HG03064 (cell line): Measurements from ENCODE around the gene SORT1.
"Not testable (repeated sequence)": the region's sequence is repeated elsewhere in the genome, so short reads cannot be mapped to it uniquely, and the experiment has no call there.

ENCODE experiments used
- ATAC-seq: cut with Tn5 transposase; IDR thresholded peaks from one replicate; pipeline ENCODE4 v1.9.1; 2021; ENCODE audit warnings: low read depth; ENCODE audit not compliant: unreplicated experiment

The SORT1 gene

GRCh38 chr1:109350182-109350581, 47.5 kb downstream of the SORT1 start:
- no peak for ATAC-seq

- ATAC-seq, result no peak
Measured at GRCh38 chr1:109347511-109347910, 50.2 kb downstream of the SORT1 start.

DNA sequence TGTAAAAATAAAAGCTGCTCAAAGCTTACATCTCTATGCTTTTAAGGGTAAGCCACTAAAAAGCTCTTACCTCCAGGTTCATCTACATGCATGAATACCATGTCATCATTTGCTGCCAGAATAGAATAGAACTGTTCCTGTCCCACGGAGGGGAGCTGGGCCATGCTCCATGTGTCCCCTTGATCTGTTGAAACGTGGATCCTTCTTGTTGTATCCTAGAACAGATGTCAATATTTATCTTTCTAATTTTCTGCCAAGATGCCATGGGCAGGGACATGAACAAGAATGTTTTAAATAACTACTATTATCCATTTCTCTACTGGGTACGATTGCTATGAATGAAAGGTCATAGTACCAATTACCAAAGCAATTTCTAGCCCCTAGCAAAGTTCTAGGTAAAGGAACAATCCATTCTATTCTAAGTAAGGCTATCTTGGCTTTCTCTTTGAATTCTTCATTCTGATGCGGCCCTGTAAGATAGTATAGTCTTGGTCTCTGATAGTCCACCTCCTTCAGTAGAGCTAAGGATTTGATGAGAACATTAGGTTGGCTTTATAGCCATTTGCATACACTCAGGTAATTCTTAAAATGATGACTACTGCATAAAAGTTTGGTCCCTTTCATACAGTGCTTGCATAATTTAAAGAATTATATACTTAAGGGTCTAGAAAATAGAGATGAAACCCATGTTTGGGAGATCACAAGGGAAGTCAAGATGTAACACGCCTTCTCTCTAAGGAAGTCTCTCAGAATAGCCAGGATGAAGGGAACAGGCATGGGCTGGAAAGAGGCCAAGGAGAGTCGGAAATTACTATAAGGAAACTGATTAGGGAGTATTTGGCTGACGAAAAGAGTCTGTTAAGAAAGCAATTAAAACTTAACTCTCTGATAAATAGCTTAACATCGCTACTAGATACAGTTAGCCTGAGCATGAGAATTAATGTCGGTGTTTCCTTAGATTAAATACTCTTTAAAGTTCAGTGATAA, 55.5 kb downstream of the SORT1 start:
- ATAC-seq, result no peak

- no peak for ATAC-seq
Measured at GRCh38 chr1:109338608-109339007, 59.1 kb downstream of the SORT1 start.

DNA sequence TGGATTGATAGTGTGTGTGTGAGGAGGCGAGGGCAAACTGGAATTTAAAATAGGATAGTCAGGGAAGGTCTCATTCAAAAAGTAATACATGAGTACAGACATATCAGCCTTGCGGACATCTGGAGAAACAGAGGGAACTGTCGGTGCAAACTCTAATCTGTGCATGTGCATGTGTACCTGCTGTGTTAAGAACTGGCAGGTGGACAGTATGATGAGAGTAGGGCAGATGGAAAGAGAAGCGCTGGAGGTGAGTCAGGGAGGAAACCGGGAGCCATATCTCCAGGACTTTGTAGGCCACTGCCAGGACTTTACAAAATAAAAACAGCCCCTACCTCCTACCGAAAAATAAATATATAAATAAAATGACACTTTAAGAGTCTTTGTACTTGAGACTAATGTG, 59.6 kb downstream of the SORT1 start:
- ATAC-seq, result no peak

DNA sequence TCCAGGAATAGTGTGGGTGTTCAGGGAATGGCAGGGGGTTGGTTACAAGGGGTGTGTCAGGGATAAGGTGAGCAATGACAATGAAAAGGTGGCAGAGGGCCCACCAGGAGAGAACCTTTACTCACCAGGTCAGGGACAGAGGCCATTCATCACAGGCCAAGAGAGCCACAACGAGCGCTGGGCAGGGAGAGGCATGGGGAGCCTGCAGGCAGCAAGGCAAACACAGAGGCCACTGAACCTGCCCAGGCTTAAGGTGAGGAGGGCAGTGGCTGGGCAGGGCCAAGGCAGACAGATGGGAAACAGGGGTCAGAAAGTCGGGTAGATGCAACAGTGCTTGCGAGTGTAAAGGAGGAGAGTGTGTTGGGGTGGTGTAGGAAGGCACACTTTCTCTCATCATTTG, 62.6 kb downstream of the SORT1 start:
- ATAC-seq, result no peak

DNA sequence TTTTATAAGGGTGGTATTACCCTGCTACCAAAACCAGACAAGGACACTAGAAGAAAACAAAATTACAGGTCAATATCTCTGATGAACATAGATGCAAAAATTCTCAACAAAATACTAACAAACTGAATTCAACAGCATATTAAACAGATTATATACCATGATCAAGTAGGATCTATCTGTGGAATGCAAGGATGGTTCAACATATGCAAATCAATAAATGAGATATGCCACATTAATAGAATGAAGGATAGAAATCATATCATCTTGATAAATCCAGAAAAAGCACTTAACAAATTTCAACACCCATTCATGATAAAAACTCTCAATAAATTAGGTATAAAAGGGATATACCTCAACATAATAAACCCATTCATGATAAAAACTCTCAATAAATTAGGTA, 66.6 kb downstream of the SORT1 start:
- ATAC-seq, result no peak

GRCh38 chr1:109327285-109327684, 70.4 kb downstream of the SORT1 start:
- no peak for ATAC-seq

- no peak for ATAC-seq
Measured at GRCh38 chr1:109322974-109323373, 74.7 kb downstream of the SORT1 start.

GRCh38 chr1:109319114-109319513, 78.6 kb downstream of the SORT1 start:
- ATAC-seq, result no peak

GRCh38 chr1:109316506-109316905, 81.2 kb downstream of the SORT1 start:
- ATAC-seq, result no peak

- no peak for ATAC-seq
Measured at GRCh38 chr1:109315288-109315687, 82.4 kb downstream of the SORT1 start.

GRCh38 chr1:109314795-109315194, 82.9 kb downstream of the SORT1 start:
- ATAC-seq, result no peak

GRCh38 chr1:109312978-109313775, 84.5 kb downstream of the SORT1 start:
- ATAC-seq, result no peak

GRCh38 chr1:109312246-109312645, 85.5 kb downstream of the SORT1 start:
- ATAC-seq, result no peak

- ATAC-seq, result no peak
Measured at GRCh38 chr1:109309347-109309746, 88.4 kb downstream of the SORT1 start.

DNA sequence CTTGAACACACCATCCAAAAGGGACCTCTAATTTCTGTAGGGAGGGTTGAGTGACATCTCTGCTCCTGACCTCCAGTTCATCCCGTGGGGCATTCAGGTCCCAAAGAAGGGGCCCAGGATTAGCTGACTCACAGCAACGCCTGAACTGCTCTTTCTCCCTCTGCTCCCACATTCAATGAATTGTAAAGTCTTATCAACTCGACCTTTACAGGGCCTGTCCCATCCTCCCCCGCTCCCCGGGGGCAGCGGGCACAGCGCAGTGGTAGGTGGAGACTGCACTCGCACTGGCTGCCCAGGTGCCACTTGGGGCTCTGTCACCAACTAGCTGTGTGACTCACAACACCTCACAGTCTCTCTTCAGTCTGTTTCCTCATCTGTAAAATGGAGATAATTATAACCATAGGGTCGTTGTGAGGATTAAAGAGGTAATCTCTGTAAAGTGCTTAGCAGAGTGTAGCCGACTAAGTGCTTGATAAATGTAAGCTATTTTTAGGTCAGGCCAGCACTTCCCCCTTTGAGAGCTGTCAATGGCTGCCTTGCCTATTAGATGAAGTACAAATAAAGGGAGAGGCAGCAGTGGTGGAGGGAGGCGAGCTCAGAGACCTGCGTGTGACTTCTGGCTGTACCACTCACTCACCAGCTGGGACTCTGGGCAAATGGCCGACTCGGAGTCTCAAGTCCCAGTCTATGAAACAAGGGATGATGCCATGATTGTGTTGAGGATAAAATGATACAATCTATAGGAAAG, 90.3 kb downstream of the SORT1 start:
- no peak for ATAC-seq

DNA sequence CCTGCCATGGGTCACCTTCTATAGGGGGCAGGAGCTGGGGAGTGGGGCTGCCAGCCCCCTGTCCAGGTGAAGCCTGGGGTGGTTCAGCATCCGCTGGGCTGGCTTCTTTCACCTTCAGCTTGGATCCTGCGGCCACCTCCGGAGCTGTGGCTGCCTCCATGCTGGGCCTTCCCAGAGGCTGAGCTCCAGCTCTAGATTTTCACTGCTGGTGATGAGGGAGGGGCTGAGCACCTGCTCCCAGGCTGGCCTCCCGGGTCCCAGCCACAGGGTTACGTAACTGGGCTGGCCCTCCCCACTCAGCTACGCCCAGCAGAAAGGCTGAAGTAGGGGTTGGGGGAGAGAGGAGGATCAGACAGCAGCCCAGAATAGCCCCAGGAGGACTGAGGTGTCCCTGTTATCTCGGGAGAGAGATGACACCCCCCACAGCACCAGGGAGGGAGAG, 90.9 kb downstream of the SORT1 start, which contains the start of gene MYBPHL:
Gene MYBPHL (minus strand): TSS at position 180 of the 442 bp plus-strand sequence. CDS start 20 bp downstream, at position 160.
- ATAC-seq, result no peak

- ATAC-seq, result not testable (repeated sequence)
Measured at GRCh38 chr1:109305991-109306390, 91.7 kb downstream of the SORT1 start.

- no peak for ATAC-seq
Measured at GRCh38 chr1:109304226-109304920, 93.3 kb downstream of the SORT1 start.
